Esophagus muscularis mucosa (tissue), 4 donors: Measurements from ENCODE around the gene SAMD15. TPM values are rescaled to one million over a fixed set of nuclear protein-coding genes. Genes with fewer than 3 reads are reported as not detected.
"Not testable (repeated sequence)": the region's sequence is repeated elsewhere in the genome, so short reads cannot be mapped to it uniquely, and the experiment has no call there.

Experiments used
- DNase-seq: peaks from one replicate; pipeline ENCODE4 v3.0.0-alpha.2; 2017; ENCODE audit errors: extremely low spot score
- H3K27ac ChIP-seq, 4 donors: fragments of 200-600 bp; sonication (generic); replicated peaks in 1 of 4; 1 replicate in 3 of 4; 2 replicates in 1 of 4; pipeline ENCODE4 v1.5.1; 2016 to 2019; ENCODE audit warnings: mild to moderate bottlenecking in 1 of 4
- H3K27me3 ChIP-seq, 4 donors: fragments of 200-600 bp; sonication (generic); one replicate each; pipeline versions ENCODE4 v1.5.1 to v1.6.0; 2016 to 2019
- H3K36me3 ChIP-seq, 4 donors: fragments of 200-600 bp; sonication (generic); one replicate each; pipeline ENCODE4 v1.5.1; 2016 to 2019
- H3K4me1 ChIP-seq, 4 donors: fragments of 200-600 bp; sonication (generic); one replicate each; pipeline ENCODE4 v1.5.1; 2016 to 2019
- H3K4me3 ChIP-seq, 4 donors: fragments of 200-600 bp; sonication (generic); 1 replicate in 2 of 4; 2 replicates in 2 of 4; pipeline ENCODE4 v1.5.1; 2016 to 2019; ENCODE audit warnings: mild to moderate bottlenecking in 4 of 4, moderate library complexity in 1 of 4
- H3K9me3 ChIP-seq, 4 donors: fragments of 200-600 bp; sonication (generic); 1 replicate in 3 of 4; 2 replicates in 1 of 4; pipeline ENCODE4 v1.5.1; 2016 to 2019
- EP300 ChIP-seq: sonication (generic); formaldehyde crosslinking; IDR thresholded peaks from one replicate; pipeline ENCODE4 v1.6.1; 2017; ENCODE audit warnings: antibody characterized with exemption
- POLR2A ChIP-seq: fragments of 450-650 bp; IDR thresholded peaks from one replicate; pipeline ENCODE4 v1.6.1; 2017; ENCODE audit warnings: antibody characterized with exemption, moderate library complexity, mild to moderate bottlenecking, low read depth
- POLR2AphosphoS5 ChIP-seq, 2 donors: sonication (generic); formaldehyde crosslinking; IDR thresholded peaks; one replicate each; pipeline ENCODE4 v1.6.1; 2017; ENCODE audit warnings: antibody characterized with exemption in 2 of 2
- WGBS: methylation state at CpG from one replicate; pipeline ENCODE4 v1.1.5; 2018; 5-methylcytosine and 5-hydroxymethylcytosine counted together
- intact Hi-C: fragments of 100-400 bp; cut with DNase I; formaldehyde crosslinking; loops from one replicate; pipeline ENCODE4 v1.15.1; 2023
- total RNA-seq, 4 donors: library from RNA; depleted of rRNA; stranded (reverse); fragments of >200 nt; gene quantifications; one replicate each; pipeline versions ENCODE4 v1.1.0 to v1.2.1, GENCODE V29; 2016
- TF ChIP-seq, protein P1 (sequence below), 3 experiments: fragments of 200-600 bp in 2 of 3; fragments of 450-650 bp in 1 of 3; sonication (generic) in 2 of 3; IDR thresholded peaks; one replicate each; pipeline ENCODE4 v1.5.1; 2017 to 2019; ENCODE audit warnings: antibody characterized with exemption in 3 of 3, mild to moderate bottlenecking in 2 of 3, moderate library complexity in 1 of 3

Gene SAMD15
- under 1 TPM; 0.42 to 0.52 (median 0.51) TPM for total RNA-seq

DNA sequence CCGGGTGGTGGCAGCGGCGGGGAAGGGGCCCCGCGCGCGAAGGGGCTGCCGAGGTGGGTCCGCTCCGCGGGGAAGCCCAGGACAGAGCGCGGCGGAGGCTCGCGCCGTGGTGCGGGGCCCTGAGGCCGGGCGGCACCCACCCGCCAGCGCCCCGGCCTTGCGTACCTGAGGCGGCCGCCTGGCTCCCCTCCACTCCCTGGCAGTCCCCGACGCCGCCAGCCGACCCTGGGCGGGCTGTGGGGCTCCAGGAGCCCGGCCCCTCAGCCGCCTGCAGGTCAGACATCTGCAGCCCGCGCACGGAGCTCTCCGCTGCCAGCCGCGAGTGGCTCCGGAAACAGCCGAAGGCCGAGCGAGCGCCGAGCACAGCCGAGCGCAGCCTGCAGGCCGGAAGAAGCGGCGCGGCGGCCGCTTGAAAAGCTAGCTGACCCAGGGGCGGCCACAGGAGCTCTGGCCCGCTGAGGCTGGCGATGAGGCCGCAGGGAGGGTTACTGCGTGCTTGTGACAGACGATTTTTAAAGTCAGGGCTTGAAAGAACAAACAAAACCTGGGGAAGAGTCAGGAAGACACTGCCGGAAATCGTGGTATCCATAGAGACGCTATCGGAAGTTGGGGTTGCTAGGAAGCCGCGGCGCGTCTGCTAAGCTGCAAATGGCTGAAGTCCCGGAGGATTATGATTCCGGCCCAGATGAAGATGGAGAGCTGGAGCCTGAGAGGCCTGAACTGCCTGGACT is at the start of gene SAMD15, which contains the start of gene TMED8:
SAMD15 (plus strand) TSS at position 609 of the 731 bp plus-strand sequence; CDS start at position 649, 40 bp downstream.
TMED8 (minus strand) TSS at position 324 of the 731 bp plus-strand sequence; CDS start at position 283, 41 bp downstream.
- intact Hi-C loops = loop anchor here (5.0 kb wide), 2 partner anchors 55 to 80 kb away; partner anchors contain the start of genes AHSA1, GSTZ1, POMT2 and VIPAS39
- peak within 1 kb of the TSS; percentile 85 to 95 (median 92) for H3K4me3 ChIP-seq
- peaks cover 14 to 28% (median 21%) of the 10 kb centered on the region in 4 donors for H3K4me1 ChIP-seq
- 2% methylated on average over 40 of the region's 69 CpGs for WGBS
- H3K36me3 ChIP-seq = no peaks in the 10 kb centered on the region
- no peak for TF ChIP-seq POLR2A
- TF ChIP-seq POLR2AphosphoS5 (IDR thresholded peaks at IDR 0.05) = peak; percentile 42 to 48
- no peak for TF ChIP-seq EP300
- TF ChIP-seq, protein P1, sequence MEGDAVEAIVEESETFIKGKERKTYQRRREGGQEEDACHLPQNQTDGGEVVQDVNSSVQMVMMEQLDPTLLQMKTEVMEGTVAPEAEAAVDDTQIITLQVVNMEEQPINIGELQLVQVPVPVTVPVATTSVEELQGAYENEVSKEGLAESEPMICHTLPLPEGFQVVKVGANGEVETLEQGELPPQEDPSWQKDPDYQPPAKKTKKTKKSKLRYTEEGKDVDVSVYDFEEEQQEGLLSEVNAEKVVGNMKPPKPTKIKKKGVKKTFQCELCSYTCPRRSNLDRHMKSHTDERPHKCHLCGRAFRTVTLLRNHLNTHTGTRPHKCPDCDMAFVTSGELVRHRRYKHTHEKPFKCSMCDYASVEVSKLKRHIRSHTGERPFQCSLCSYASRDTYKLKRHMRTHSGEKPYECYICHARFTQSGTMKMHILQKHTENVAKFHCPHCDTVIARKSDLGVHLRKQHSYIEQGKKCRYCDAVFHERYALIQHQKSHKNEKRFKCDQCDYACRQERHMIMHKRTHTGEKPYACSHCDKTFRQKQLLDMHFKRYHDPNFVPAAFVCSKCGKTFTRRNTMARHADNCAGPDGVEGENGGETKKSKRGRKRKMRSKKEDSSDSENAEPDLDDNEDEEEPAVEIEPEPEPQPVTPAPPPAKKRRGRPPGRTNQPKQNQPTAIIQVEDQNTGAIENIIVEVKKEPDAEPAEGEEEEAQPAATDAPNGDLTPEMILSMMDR (IDR thresholded peaks at IDR 0.05) = peak; percentile 12 to 48 (median 19)
- peak; percentile 93 for DNase-seq
- no peaks in the 10 kb centered on the region for H3K27me3 ChIP-seq
- H3K9me3 ChIP-seq = no peaks in the 10 kb centered on the region
- peak within 1 kb of the TSS; percentile 87 to 89 (median 87) for H3K27ac ChIP-seq

DNA sequence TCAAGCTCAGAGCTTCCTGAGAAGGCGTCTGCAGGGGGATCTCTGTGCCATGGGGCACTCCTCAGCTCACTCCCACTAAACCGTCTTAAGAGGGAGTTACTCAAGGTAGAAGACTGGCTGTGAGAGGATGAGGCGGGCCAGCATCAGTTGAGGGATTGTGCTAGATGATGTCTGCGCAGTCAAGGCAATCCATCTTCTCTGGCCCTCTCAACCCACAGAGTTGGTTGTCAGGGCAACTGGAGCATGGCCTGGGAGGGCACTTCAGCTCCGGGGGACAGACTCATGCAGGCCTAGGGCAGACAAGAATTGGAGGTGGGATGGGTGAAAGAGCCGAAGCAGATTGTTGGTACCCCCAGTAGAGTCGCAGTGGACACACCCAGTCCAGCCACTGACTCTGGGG is 47.3 kb upstream of the SAMD15 start:
- H3K4me1 ChIP-seq = no peaks in the 10 kb centered on the region
- H3K9me3 ChIP-seq = no peaks in the 10 kb centered on the region
- no peaks in the 10 kb centered on the region for H3K27me3 ChIP-seq
- no peak for DNase-seq
- H3K36me3 ChIP-seq = no peaks in the 10 kb centered on the region
- H3K4me3 ChIP-seq = no peak overlapping the region
- intact Hi-C loops = no loop called here
- 85% methylated on average over 7 of the region's 7 CpGs for WGBS
- no peak overlapping the region for H3K27ac ChIP-seq
- TF ChIP-seq POLR2AphosphoS5 (IDR thresholded peaks at IDR 0.05) (no peak), EP300 (no peak), POLR2A (no peak)
- TF ChIP-seq, protein P1 (IDR thresholded peaks at IDR 0.05) = no peak

GRCh38 chr14:77335576-77335975 is 41.6 kb upstream of the SAMD15 start:
- H3K36me3 ChIP-seq = peaks cover 10 to 17% (median 13%) of the 10 kb centered on the region in 4 donors
- no peaks in the 10 kb centered on the region for H3K9me3 ChIP-seq
- WGBS = 82% methylated on average over 3 of the region's 3 CpGs
- H3K27me3 ChIP-seq = no peaks in the 10 kb centered on the region
- H3K27ac ChIP-seq = no peak overlapping the region
- H3K4me1 ChIP-seq = no peaks in the 10 kb centered on the region
- intact Hi-C loops = no loop called here
- DNase-seq = no peak
- TF ChIP-seq EP300 = no peak
- TF ChIP-seq, protein P1 (IDR thresholded peaks at IDR 0.05) = no peak
- no peak for TF ChIP-seq POLR2A
- no peak for TF ChIP-seq POLR2AphosphoS5 (IDR thresholded peaks at IDR 0.05)
- H3K4me3 ChIP-seq = no peak overlapping the region

DNA sequence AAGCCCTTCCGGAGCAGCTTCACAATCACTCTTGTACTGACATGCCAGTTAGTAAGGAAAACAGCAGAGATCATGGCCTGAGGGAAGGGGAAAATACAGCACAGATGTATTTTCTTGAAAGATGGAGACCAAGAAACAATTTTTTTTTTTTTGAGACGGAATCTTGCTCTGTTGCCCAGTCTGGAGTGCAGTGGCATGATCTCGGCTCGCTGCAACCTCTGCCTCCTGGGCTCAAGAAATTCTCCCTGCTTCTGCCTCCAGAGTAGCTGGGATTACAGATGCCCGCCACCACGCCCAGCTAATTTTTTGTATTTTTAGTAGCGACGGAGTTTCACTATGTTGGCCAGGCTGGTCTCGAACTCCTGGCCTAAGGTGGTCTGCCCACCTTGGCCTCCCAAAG is 39.9 kb upstream of the SAMD15 start:
- H3K27ac ChIP-seq, DNase-seq, H3K4me1 ChIP-seq, H3K27me3 ChIP-seq, intact Hi-C loops, H3K9me3 ChIP-seq, H3K4me3 ChIP-seq: not testable (repeated sequence)
- peaks cover 21 to 34% (median 29%) of the 10 kb centered on the region in 4 donors for H3K36me3 ChIP-seq
- WGBS = 91% methylated on average over 9 of the region's 9 CpGs

GRCh38 chr14:77337880-77338279 is 39.3 kb upstream of the SAMD15 start:
- Histone ChIP-seq H3K9me3 (no peaks in the 10 kb centered on the region), H3K4me3 (no peak overlapping the region), H3K27me3 (no peaks in the 10 kb centered on the region), H3K36me3 (peaks cover 27 to 40% (median 31%) of the 10 kb centered on the region in 4 donors), H3K27ac (no peak overlapping the region), H3K4me1 (no peaks in the 10 kb centered on the region)
- 95% methylated on average over 3 of the region's 3 CpGs for WGBS
- DNase-seq = no peak
- TF ChIP-seq POLR2AphosphoS5 (IDR thresholded peaks at IDR 0.05) (no peak), POLR2A (no peak), EP300 (no peak)
- TF ChIP-seq, protein P1 (IDR thresholded peaks at IDR 0.05) = no peak
- intact Hi-C loops = no loop called here
